NCI-H226 (cell line): Measurements from ENCODE around the gene TAF15.

Experiments
- DNase-seq: peaks from one replicate; pipeline ENCODE4 v3.0.0-alpha.2; 2015

Gene TAF15

GRCh38 chr17:35808962-35809854 is at the start of gene TAF15:
TSS of gene TAF15 (plus strand) at chr17:35809484. CDS start at chr17:35809570, 86 bp downstream.
- DNase-seq: peak; percentile 98

GRCh38 chr17:35760587-35760986 is 48.7 kb upstream of the TAF15 start, which contains the start of gene C17orf50:
TSS of gene C17orf50 (plus strand) at chr17:35760887. CDS start at chr17:35760942, 55 bp downstream.
- DNase-seq: no peak

- DNase-seq: no peak
Observed at GRCh38 chr17:35761601-35762000, 47.7 kb upstream of the TAF15 start.

DNA sequence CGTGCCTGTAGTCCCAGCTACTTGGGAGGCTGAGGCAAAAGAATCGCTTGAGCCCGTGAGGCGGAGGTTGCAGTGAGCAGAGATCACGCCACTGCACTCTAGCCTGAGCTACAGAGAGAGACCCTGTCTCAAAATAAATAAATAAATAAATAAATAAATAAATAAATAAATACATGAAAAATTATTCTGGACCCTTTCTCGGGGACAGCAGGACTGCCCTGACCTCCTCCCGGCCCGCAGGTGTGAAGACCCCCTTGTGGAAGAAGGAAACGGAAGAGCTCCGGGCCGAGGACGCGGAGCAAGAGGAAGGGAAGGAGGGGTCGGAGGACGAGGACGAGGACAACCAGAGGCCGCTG is 45.5 kb upstream of the TAF15 start:
- no peak for DNase-seq

DNA sequence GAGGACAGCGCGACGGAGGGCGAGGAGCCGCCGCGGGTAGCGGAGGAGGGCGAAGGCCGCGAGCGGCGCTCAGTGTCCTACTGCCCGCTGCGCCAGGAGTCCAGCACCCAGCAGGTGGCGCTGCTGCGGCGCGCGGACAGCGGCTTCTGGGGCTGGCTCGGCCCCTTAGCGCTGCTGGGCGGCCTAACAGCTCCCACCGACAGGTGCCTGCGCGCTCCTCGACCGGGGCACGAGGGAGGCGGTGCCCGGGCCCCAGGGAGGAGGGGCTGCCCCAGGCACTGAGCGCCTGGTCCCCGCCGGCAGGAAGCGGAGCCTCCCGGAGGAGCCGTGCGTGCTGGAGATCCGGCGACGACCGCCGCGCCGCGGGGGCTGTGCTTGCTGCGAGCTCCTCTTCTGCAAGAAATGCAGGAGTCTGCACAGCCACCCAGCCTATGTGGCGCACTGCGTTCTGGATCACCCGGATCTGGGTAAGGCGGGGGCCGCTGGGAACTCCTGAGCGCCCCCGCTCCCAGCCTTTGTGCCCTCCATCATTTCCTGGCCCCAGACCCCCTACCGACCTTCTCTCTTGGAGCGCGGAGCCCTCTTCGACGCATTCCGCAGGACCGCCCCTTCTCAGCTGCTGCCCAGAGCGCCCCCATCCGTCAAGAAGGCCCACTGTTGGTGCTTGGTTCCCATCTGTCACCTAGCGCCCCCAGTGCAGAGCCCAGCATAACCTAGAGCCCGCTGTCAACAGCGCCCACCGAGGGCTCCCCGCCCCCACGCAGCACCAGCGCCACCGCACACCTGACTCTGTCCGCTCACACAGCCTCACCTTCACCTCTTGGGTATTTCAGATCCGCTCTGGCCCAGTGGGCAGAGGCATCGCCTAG is 44.9 kb upstream of the TAF15 start:
- peak; percentile 84 for DNase-seq

DNA sequence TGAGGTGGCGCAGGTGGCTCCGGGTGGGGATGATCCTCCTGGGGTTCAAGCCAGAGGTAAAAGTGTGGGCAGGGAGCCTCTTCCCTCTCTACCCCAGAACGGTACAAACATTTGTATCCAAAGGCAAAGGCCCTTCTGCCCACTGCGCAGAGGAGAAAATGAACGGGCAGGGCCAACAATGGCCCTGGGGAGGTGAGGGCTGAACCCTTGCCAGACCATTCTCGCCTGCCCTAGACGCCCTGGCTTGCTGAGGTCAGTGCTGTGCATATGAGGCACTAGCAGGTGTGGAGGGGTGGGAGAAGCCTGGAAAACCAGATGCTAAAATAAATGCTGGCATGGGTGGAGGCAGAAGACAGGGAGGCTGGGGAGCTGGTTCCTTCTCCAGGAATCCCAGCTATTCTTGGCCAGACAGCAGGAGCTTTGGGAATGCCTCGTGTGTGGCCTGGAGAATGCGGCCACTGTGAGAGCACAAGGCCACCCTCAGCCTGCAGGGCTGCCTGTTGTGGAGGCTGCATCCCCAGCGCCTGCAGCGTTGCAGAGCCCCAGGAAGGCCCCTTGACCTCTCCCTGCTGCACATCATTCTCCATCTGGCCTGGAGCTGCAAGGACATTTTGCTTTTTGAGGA is 44.1 kb upstream of the TAF15 start:
- DNase-seq: no peak

- no peak for DNase-seq
Observed at GRCh38 chr17:35765756-35766488, 43.4 kb upstream of the TAF15 start.

DNA sequence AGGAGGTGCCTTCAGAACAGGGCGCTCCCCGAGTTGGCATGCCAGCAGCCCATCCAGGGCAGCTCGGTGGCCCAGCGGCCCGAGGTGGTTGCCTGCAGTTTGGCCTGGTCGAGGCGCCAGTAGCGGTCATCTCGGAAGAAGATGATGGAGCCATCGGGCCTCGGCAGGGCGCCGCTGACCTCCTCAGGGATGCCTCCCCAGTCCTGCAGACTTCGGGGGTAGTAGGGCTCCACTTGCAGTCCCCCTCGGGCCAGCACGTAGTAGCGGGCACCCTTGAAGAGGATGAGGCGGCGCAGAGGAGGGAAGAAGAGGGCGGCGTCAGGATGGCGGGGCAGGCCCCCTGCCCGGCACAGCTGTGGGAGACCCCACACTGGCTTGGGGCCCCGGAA is 42.8 kb upstream of the TAF15 start:
- no peak for DNase-seq

DNA sequence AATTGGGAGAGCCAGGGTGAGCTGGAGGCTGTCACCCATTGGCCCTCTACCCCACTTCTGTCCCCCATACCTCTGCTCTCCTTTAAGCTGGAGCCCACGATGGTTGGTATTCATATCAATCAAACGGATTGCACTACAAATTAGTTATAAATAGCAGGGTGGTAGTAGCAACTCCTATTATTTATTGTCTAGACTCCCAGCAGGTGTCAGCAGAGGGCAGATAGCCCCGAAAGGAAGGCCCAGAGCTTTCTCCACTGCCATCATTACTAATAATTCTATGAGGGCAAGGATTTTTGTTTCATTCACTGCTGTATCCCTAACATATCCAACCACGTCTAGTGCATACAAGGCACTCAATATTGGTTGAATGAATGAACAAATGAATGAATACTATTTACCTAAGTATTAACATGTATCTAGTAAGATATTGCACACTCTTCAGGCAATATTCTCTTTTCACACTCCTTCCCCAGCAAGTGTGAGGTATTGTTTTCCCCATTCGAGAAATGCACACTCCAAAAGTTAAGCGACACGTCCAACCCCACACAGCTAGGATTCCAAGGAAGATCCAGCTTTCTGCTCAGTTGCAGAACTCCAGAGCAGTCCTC is 42.3 kb upstream of the TAF15 start:
- DNase-seq: peak; percentile 32

DNA sequence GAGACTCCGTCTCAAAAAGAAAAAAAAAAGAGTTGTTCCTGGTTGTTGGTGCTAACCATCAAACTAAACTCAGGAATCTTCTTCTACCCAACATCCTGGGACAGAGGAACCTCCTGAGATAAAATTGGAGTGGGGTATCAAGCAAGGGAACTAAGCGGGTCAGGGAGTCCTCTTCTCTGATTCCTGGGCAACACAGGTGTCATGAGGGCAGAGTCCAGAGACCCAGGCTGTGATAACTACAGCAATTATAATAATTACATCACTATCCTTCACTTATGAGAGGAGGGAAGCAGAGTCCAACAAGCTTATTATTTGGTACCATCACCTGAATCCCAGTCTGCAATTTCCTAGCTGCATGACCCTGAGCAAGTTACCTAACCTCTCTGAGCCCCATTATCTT is 40.5 kb upstream of the TAF15 start:
- no peak for DNase-seq

GRCh38 chr17:35769895-35770486 is 39.3 kb upstream of the TAF15 start:
- no peak for DNase-seq

DNA sequence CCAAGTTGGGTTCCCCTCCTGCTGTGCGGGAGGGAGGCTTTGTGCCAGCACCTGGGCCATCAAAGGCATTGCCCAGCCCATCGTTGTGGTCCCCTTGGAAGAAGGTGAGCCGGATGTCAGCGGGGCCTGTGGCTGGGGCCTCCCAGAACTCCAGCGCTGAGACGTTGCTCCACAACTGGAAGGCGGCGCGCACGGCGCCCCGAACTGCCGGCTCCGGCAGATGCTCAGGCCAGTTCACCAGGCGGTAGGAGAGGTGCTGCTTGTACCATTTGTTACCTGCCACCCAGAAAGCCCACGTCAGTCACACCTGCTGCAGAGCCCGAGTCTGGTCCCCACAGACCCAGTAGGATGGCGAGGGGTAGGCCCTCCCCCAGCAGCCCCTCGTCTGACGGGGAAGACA is 36.2 kb upstream of the TAF15 start:
- no peak for DNase-seq

DNA sequence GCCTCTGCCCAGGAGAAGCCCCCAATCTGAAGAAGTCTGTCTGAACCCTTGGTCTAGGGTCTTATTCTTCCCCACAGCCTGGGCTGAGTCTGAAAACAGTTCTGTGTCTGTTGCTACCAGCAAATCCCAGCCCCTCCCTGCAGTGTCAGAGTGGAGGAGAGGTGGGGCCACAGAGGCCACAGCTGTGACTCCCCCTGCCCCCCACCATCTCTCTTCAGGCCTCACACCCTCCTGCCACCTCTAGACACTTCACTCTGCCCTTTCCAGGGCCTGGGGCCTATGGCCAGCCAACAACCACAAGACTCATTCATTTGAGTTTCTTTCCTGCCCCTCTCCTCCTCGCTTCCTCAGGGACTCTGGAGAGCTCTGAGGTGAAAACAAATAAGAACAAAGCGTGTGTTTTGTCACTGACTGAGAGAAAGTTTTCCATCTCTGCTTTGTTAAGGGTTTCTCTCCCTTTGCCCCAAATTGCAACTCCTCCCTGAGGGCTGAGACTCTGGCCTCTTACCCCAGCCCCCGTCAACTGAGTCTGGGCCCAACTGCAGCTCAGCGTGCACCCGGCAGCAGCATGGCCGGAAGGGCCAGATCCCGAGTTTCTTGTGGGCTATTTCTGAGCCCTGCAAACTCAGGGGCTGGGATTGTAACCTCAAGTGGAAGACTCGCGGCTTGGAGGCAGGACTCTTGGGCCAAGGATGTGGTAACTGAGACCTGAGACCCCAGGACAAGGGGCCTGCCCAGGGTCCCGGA is 35.4 kb upstream of the TAF15 start:
- DNase-seq: no peak

DNA sequence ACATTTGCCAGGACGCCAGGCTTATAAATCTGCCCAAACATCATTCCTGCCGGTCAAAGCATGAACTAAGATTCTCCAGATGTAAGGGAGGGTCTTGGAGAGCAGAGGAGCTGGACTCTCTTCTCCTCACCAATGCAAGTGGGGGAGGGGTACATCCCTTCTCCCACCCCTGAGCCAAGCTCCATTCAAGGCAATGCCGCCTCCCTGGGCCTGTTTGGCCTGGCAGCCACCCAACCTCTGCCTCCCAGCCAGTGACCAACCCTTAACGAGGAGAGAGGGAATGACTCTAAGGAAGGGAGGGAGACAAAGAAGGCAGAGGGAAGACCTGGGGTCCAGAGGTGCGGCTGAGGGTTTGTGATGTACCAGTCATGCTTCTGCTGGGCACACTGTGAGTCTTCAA is 34.8 kb upstream of the TAF15 start:
- DNase-seq: no peak

DNA sequence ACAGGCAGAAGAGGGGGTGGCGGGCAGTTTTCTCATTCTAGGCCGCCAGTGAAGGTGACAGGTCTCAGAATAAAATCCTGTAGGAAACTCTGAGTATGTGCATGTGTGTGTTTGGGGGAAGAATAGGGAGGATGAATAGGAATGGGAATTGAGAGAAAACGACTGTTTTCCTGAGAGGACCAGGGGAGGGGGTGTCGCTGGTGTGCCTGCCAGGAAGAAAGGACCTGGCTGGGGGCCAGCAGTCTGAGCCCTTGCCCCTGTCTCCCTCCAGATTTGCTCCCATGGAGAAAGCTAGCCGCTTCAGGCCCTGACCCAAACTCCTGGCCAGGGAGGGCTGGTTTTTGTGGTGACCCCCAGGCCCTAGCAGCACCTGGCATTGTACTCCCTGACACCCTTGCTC is 34.2 kb upstream of the TAF15 start:
- no peak for DNase-seq

DNA sequence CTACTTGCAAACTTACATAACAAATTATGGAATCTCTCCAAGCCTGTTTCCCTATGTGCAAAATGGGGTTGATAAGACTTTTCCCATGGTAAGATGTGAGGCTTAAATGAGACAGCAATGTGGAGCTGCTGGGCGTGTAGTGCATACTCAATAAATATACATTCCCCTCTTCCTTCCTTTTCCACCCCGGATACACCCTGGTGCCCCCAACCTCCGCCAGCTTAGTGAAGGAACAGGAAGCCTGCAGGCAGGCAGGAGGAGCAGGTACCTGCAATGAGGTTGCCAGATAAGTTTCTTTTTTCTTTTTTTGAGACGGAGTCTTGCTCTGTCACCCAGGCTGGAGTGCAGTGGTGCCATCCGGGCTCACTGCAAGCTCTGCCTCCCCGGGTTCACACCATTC is 33.7 kb upstream of the TAF15 start:
- no peak for DNase-seq

DNA sequence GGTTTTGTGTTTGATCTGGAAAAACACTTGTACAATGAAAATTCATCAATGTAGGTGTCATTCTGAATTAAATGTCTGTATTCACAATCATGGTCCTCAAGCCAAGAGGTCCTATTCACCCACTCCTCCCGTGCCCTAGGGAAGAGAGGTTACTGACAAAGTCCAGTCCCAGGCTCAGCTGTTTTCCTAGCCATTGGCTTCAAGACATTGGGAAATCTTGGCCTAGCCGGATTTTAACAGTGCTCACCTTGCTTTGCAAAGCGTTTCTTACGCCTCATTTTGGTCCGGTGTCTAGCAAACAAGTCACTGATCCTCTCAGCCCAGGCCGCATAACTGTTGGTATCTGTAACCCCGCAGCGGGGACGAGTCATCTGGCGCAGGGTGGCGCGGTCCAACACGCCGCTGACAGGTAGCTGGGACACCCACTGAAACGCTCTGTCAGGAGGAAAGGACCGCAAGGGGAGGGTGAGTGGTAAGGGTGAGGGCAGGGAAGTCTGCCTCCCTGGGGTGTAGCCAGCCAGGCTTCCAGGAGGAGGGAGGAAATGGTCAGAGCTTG is 30.6 kb upstream of the TAF15 start:
- DNase-seq: no peak

DNA sequence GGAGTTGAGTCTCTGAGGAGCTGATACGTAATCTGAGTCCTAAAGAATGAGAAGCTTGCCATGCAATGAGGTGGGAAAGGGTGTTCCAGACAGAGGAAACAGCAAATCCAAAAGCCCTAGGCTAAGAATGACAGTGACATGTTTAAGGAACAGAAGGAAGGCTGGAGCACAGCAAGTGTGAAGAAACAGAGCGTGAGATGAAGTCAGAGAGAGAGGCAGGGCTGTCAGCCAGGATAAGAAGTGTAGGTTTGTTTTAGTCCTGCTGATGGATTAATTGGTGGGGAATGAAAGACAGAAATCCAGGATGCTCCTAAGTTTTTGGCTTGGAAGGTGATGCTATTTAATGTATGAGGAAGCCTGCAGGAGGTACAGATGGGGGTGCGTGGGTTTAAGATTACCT is 28.3 kb upstream of the TAF15 start:
- DNase-seq: no peak

- peak; percentile 13 for DNase-seq
Observed at GRCh38 chr17:35784895-35785294, 24.4 kb upstream of the TAF15 start.

DNA sequence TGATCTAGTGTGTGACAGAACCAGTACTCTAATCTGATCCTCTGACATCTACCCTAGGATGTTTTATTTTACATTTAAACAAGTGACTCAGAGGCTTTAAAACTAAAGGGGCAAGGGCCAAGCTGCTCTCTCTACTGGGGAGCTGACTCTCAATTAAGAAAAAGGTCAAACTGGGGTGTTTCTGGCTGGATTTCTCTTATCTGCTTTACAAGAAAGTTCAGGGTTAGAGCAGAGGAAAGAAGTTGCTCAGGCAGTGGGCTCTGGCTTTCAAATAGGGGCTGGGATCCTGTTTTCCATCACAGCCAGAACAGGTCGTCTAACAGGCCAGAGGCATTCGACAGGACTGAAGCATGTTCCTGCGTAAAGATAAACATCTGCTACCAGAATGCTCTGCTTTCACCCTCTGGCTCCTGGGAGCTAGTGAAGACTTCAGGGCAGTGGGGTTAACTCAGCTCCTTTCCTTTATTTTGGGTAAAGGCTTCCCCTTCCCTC is 22.3 kb upstream of the TAF15 start:
- DNase-seq: no peak
